K562 (cell line): ENCODE results near the gene DZIP3. TPM values are rescaled to one million over a fixed set of nuclear protein-coding genes. Genes with fewer than 3 reads are reported as not detected.

Source experiments
- ATAC-seq: fragments of 200-7000 bp; cut with Tn5 transposase; 3 replicates; pipeline ENCODE4 v1.9.1; 2020; ENCODE audit warnings: moderate library complexity
- BruUV-seq: library from RNA; stranded (reverse); fragments of 400-500 nt; replicated peaks from 2 replicates; lab custom pipeline; 2021; lab: Mats Ljungman, UMichigan
- CTCF ChIA-PET: fragments of 300-600 bp; formaldehyde crosslinking; extraction: SDS; loops from one replicate; lab custom pipeline; 2021; ENCODE audit warnings: low intra/inter-chr PET ratio; lab: Yijun Ruan, JAX
- POLR2A ChIA-PET: fragments of 300-600, 350-650 bp; sonication (Branson Sonifier 250); formaldehyde crosslinking; extraction: SDS; loops from one replicate; lab custom pipeline; 2021; ENCODE audit warnings: antibody characterized with exemption, inconsistent platforms; lab: Yijun Ruan, JAX
- DNase-seq, 4 experiments: peaks; one replicate each; pipeline versions ENCODE4 v3.0.0 to v3.0.0-alpha.2; 2011 to 2018; ENCODE audit warnings: low spot score in 3 of 4, mixed read lengths in 3 of 4; ENCODE audit errors: extremely low read depth in 1 of 4
- FAIRE-seq: peaks from 2 replicates; lab custom pipeline; 2011; peaks lifted over from hg19 to GRCh38; lab: Jason Lieb, UNC
- H2AFZ ChIP-seq: 2 replicates; pipeline ENCODE4 v1.6.0; 2011; ENCODE audit warnings: low read depth, low read length, control low read depth, inconsistent platforms
- H3K27ac ChIP-seq: fragments of 200-600 bp; 3 replicates; pipeline ENCODE4 v1.8.0; 2011; ENCODE audit warnings: low read depth, mild to moderate bottlenecking, control low read depth, inconsistent platforms, low read length, moderate library complexity, mixed read lengths; ENCODE audit errors: extremely low read depth
- H3K27me3 ChIP-seq, 2 experiments: fragments of 300-600 bp in 1 of 2; 2 replicates in 1 of 2; 3 replicates in 1 of 2; pipeline versions ENCODE4 v1.6.0 to v1.8.0; 2011; ENCODE audit warnings: inconsistent platforms in 2 of 2, low read length in 2 of 2, mild to moderate bottlenecking in 1 of 2, mixed read lengths in 1 of 2, moderate library complexity in 1 of 2; ENCODE audit not compliant: control insufficient read depth in 2 of 2, insufficient read depth in 2 of 2
- H3K36me3 ChIP-seq: fragments of 300-600 bp; 3 replicates; pipeline ENCODE4 v1.8.0; 2011; ENCODE audit warnings: mild to moderate bottlenecking, low read length, inconsistent platforms; ENCODE audit not compliant: control insufficient read depth, insufficient read depth
- H3K4me1 ChIP-seq, 2 experiments: fragments of 200-600 bp in 1 of 2; replicated peaks in 1 of 2; 2 replicates in 1 of 2; 3 replicates in 1 of 2; pipeline versions ENCODE4 v1.5.1 to v1.8.0; 2011; ENCODE audit warnings: inconsistent platforms in 2 of 2, low read length in 2 of 2, mild to moderate bottlenecking in 1 of 2, mixed read lengths in 1 of 2, moderate library complexity in 1 of 2; ENCODE audit not compliant: control insufficient read depth in 2 of 2, insufficient read depth in 2 of 2
- H3K4me2 ChIP-seq: 2 replicates; pipeline ENCODE4 v1.6.1; 2011; ENCODE audit warnings: low read length, control low read depth, inconsistent platforms, mixed read lengths; ENCODE audit not compliant: insufficient read depth
- H3K4me3 ChIP-seq: fragments of 200-600 bp; sonication (generic), shearing (Covaris generic); 2 replicates; pipeline ENCODE4 v1.5.1; 2016; ENCODE audit warnings: control low read depth, inconsistent platforms
- H3K79me2 ChIP-seq: fragments of 200-600 bp; 3 replicates; pipeline ENCODE4 v1.8.0; 2011; ENCODE audit warnings: low read length, inconsistent platforms; ENCODE audit not compliant: control insufficient read depth, insufficient read depth
- H3K9ac ChIP-seq, 2 experiments: 2 replicates each; pipeline versions ENCODE4 v1.6.0 to v1.6.1; 2011; ENCODE audit warnings: low read depth in 2 of 2, low read length in 2 of 2, control low read depth in 1 of 2, inconsistent platforms in 1 of 2, mild to moderate bottlenecking in 1 of 2, mixed read lengths in 1 of 2; ENCODE audit not compliant: insufficient read depth in 1 of 2
- H3K9me1 ChIP-seq: one replicate; pipeline ENCODE4 v1.6.0; 2011; ENCODE audit warnings: inconsistent platforms, mild to moderate bottlenecking, low read length, moderate library complexity; ENCODE audit not compliant: control insufficient read depth, insufficient read depth
- H3K9me3 ChIP-seq: replicated peaks from 2 replicates; pipeline ENCODE4 v1.5.1; 2011; ENCODE audit warnings: low read depth, low read length, inconsistent platforms; ENCODE audit not compliant: control insufficient read depth, insufficient read depth
- H4K20me1 ChIP-seq: replicated peaks from 2 replicates; pipeline ENCODE4 v1.6.1; 2011; ENCODE audit warnings: low read length, inconsistent platforms, mixed read lengths; ENCODE audit not compliant: control insufficient read depth, insufficient read depth
- BMI1 ChIP-seq: fragments of 150-350 bp; IDR thresholded peaks from 2 replicates; pipeline ENCODE4 v1.6.1; 2014; ENCODE audit warnings: low read length
- TAF1 ChIP-seq: IDR thresholded peaks from 2 replicates; pipeline ENCODE4 v1.6.1; 2011; ENCODE audit warnings: mild to moderate bottlenecking, low read length, moderate library complexity; ENCODE audit not compliant: insufficient read depth, control insufficient read depth, severe bottlenecking; ENCODE audit errors: extremely low read depth
- WGBS: fragments of 100-300 bp; shearing (Covaris generic); methylation state at CpG from one replicate; pipeline ENCODE4 v1.1.6; 2016; ENCODE audit warnings: low coverage, mixed read lengths; ENCODE audit not compliant: insufficient coverage; ENCODE audit errors: missing lambda C conversion rate; 5-methylcytosine and 5-hydroxymethylcytosine counted together
- in situ Hi-C: fragments of 300-500 bp; cut with MboI; formaldehyde crosslinking; loops from 4 replicates; pipeline ENCODE4 v1.15.0; 2018; ENCODE audit warnings: inconsistent platforms, mixed read lengths
- intact Hi-C: fragments of 100-400 bp; cut with micrococcal nuclease; formaldehyde crosslinking; loops from 2 replicates; pipeline ENCODE4 v1.14.2; 2022
- polyA plus RNA-seq, 8 experiments: library from polyadenylated mRNA; depleted of rRNA in 4 of 8; stranded (reverse) in 5 of 8; unstranded in 3 of 8; fragments of >200 nt; fragmentation: Nextera tagmentation in 2 of 8; fragmentation: Illumina TruSeq in 1 of 8; extraction: Ambion mirVana in 2 of 8; extraction: Trizol in 1 of 8; gene quantifications; 2 replicates each; pipeline versions ENCODE4 v1.2.1 to v1.2.3, GENCODE V29; 2011 to 2014; ENCODE audit warnings: inconsistent platforms in 1 of 8, missing spikeins in 1 of 8
- total RNA-seq, 7 experiments: library from RNA; depleted of rRNA in 6 of 7; stranded (reverse); fragments of >200 nt in 6 of 7; fragmentation: Illumina TruSeq in 2 of 7; extraction: Trizol in 2 of 7; gene quantifications; 2 replicates each; pipeline versions ENCODE4 v1.2.1 to v1.2.3, GENCODE V29; 2011 to 2021; ENCODE audit warnings: low replicate concordance in 1 of 7
- TF ChIP-seq, protein P1 (sequence below), 2 experiments: fragments of 450-650 bp; conservative IDR thresholded peaks; 2 replicates each; pipeline ENCODE4 v1.6.1; 2017; ENCODE audit warnings: mild to moderate bottlenecking in 2 of 2, moderate library complexity in 2 of 2
- TF ChIP-seq, protein P2 (sequence below): fragments of 450-650 bp; formaldehyde crosslinking; conservative IDR thresholded peaks from 2 replicates; pipeline ENCODE4 v1.4.0; 2022; ENCODE audit warnings: mild to moderate bottlenecking, missing genetic modification characterization

The DZIP3 gene
- total and polyA plus RNA-seq, 9 of the 15 experiments (the other 6 are each of a cell fraction or from before 2014, with no cell fraction given), result 3.5 to 9.7 (median 5.7) TPM

DNA sequence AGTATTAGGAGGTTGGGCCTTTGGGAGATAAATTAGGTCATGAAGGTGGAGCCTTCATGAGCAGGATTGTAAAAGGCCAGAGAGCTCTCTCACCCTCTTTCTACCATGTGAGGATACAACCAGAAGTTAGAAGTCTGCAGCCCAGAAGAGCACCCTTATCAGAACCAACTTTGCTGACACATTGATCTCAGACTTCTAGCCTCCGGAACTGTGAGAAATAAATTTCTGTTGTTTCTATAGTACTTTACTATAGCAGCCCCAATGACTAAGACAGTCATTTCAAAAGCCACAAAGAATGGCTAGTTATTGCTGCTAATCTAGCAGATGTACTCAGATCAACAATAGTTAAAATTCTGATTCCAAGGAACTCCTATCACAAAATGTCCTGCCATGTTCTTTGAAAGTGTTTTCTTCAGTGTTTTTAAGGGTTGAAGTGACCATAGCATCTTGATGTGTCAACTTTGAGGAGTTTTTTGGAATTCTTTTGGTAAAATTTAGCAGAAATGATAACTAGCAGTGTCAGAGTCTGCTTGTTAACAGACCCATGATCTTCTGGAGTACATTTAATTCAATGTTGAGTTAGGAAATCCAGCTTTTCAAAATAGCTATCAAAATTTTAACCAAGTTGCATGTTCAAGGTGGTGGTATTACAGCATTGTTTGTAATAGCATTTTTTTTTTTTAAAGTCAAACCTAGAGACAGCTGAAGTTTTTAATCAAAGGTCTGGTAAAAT lies 10.3 kb downstream of the DZIP3 start (continued):
- TF ChIP-seq, protein P1, sequence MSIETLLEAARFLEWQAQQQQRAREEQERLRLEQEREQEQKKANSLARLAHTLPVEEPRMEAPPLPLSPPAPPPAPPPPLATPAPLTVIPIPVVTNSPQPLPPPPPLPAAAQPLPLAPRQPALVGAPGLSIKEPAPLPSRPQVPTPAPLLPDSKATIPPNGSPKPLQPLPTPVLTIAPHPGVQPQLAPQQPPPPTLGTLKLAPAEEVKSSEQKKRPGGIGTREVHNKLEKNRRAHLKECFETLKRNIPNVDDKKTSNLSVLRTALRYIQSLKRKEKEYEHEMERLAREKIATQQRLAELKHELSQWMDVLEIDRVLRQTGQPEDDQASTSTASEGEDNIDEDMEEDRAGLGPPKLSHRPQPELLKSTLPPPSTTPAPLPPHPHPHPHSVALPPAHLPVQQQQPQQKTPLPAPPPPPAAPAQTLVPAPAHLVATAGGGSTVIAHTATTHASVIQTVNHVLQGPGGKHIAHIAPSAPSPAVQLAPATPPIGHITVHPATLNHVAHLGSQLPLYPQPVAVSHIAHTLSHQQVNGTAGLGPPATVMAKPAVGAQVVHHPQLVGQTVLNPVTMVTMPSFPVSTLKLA (conservative IDR thresholded peaks at IDR 0.05), result 0 out of 4 replicates have a peak, but pooled peaks of 1 of the 2 experiments have one; percentile 21
- TF ChIP-seq TAF1, result peak; percentile 23

DNA sequence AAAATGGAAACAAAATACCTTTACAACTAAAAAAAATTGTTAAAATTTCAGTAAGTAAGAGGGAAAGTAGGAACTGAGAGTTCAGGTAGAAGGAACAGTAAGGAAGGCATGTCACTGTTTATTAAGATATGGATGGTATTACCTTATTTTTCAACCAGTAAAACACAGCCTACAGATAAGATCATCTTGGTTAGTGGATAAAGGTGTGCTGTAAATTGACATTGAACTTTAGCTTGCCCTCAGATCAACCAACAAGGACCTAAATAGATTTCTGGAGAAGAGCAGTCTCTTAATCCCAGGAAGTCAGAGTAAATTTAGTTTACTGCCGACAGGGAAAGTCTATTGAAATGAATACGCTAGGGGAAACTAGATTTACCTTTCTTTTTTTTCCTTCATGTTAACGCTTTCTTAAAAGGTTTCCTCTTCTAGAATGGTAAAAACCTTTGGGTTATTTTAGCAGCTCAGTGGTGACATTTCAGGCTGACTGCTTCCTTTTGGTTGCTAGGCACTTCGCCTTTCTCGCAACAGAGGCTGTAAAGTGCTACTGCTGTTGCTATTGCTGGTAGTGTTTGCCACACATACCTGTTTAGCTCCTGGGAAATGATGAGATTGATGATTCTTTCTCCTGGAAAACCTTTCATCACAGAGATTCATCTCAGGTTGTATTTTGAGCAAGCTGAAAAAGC lies 12.9 kb downstream of the DZIP3 start:
- POLR2A ChIA-PET, result interaction anchor here (1.0 kb wide), 1 partner anchor 13 kb away, joined by 3 read pairs; the partner anchor contains the start of genes CIP2A and DZIP3
- intact Hi-C loops, result no loop called here

More for the DNA sequence above, 12.9 kb downstream of the DZIP3 start:
- H3K79me2 ChIP-seq, result no peaks in the 10 kb centered on the region
- no peaks in the 10 kb centered on the region for H3K27me3 ChIP-seq
- H3K4me1 ChIP-seq, result peaks cover 0 to 11% of the 10 kb centered on the region in 2 experiments; a peak in 2 of 5 replicates
- ATAC-seq (no peak), DNase-seq (no peak), FAIRE-seq (no peak)
- H3K9me3 ChIP-seq, result peaks cover 8% of the 10 kb centered on the region
- in situ Hi-C loops, result no loop called here
- H3K9me1 ChIP-seq, result no peaks in the 10 kb centered on the region
- TF ChIP-seq, protein P2, sequence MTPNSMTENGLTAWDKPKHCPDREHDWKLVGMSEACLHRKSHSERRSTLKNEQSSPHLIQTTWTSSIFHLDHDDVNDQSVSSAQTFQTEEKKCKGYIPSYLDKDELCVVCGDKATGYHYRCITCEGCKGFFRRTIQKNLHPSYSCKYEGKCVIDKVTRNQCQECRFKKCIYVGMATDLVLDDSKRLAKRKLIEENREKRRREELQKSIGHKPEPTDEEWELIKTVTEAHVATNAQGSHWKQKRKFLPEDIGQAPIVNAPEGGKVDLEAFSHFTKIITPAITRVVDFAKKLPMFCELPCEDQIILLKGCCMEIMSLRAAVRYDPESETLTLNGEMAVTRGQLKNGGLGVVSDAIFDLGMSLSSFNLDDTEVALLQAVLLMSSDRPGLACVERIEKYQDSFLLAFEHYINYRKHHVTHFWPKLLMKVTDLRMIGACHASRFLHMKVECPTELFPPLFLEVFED (CRISPR knock-in tag), result no peak
- no peak for TF ChIP-seq BMI1
- no TSS peak for BruUV-seq
- H3K4me2 ChIP-seq, result no peak overlapping the region
- no peak overlapping the region for H3K27ac ChIP-seq
- H2AFZ ChIP-seq, result no peak overlapping the region
- CTCF ChIA-PET, result no interaction called here
- H3K4me3 ChIP-seq, result no peak overlapping the region
- H3K9ac ChIP-seq, result no peak overlapping the region
- no peaks in the 10 kb centered on the region for H4K20me1 ChIP-seq
- no peaks in the 10 kb centered on the region for H3K36me3 ChIP-seq
- 94% methylated on average over 5 of the region's 5 CpGs for WGBS
